Measurements from ENCODE around the gene SELENOF. TPM values are rescaled to one million over a fixed set of nuclear protein-coding genes. Genes with fewer than 3 reads are reported as not detected.

SELENOF gene
- 163 TPM for polyA plus RNA-seq (2013, experiment 1 of 2; ENCODE audit: insufficient read length)
- 157 TPM for polyA plus RNA-seq (2013, experiment 2 of 2; ENCODE audit: insufficient read length)

GRCh38 chr1:86913896-86914600 lies at the start of gene SELENOF:
TSS of gene SELENOF (minus strand) at chr1:86914126. CDS start at chr1:86914111, 15 bp downstream.
- peak; percentile 100 for DNase-seq

GRCh38 chr1:86960548-86960947 lies 46.6 kb upstream of the SELENOF start:
- DNase-seq, result no peak

GRCh38 chr1:86957221-86957620 lies 43.3 kb upstream of the SELENOF start:
- no peak for DNase-seq

GRCh38 chr1:86956221-86956620 lies 42.3 kb upstream of the SELENOF start:
- no peak for DNase-seq

GRCh38 chr1:86955678-86956077 lies 41.8 kb upstream of the SELENOF start:
- no peak for DNase-seq

GRCh38 chr1:86953167-86953566 lies 39.2 kb upstream of the SELENOF start:
- DNase-seq, result no peak

- no peak for DNase-seq
These were observed 37.5 kb upstream of the SELENOF start for GRCh38 chr1:86951430-86951829.

- DNase-seq, result no peak
These were observed 36.9 kb upstream of the SELENOF start for GRCh38 chr1:86950712-86951419.

- no peak for DNase-seq
These were observed 34.3 kb upstream of the SELENOF start for GRCh38 chr1:86948212-86948611.

- DNase-seq, result no peak
These were observed 28.8 kb upstream of the SELENOF start for GRCh38 chr1:86942743-86943142.

GRCh38 chr1:86942042-86942441 lies 28.1 kb upstream of the SELENOF start:
- no peak for DNase-seq

GRCh38 chr1:86940599-86940998 lies 26.7 kb upstream of the SELENOF start:
- DNase-seq, result no peak

GRCh38 chr1:86939406-86939805 lies 25.5 kb upstream of the SELENOF start:
- DNase-seq, result no peak

- no peak for DNase-seq
These were observed 24.9 kb upstream of the SELENOF start for GRCh38 chr1:86938855-86939254.

GRCh38 chr1:86938450-86938849 lies 24.5 kb upstream of the SELENOF start:
- no peak for DNase-seq

GRCh38 chr1:86933562-86934377 lies 19.8 kb upstream of the SELENOF start:
- DNase-seq, result no peak

GRCh38 chr1:86933051-86933450 lies 19.1 kb upstream of the SELENOF start:
- DNase-seq, result no peak

GRCh38 chr1:86928819-86929218 lies 14.9 kb upstream of the SELENOF start:
- DNase-seq, result no peak

GRCh38 chr1:86926883-86927282 lies 13.0 kb upstream of the SELENOF start:
- peak; percentile 10 for DNase-seq

GRCh38 chr1:86925742-86926141 lies 11.8 kb upstream of the SELENOF start:
- no peak for DNase-seq

GRCh38 chr1:86924324-86924960 lies 10.5 kb upstream of the SELENOF start:
- no peak for DNase-seq

GRCh38 chr1:86922445-86922844 lies 8.5 kb upstream of the SELENOF start:
- DNase-seq, result no peak

- no peak for DNase-seq
These were observed 2.8 kb upstream of the SELENOF start for GRCh38 chr1:86916752-86917151.

Data from fibroblast of skin of back (primary cell).